ENCODE measurements around the gene NOLC1. TPM values are rescaled to one million over a fixed set of nuclear protein-coding genes. Genes with fewer than 3 reads are reported as not detected.

The NOLC1 gene
- 100 to 1,000 TPM; 101 to 147 TPM for total RNA-seq

- Mint-ChIP-seq H3K9me3 (no peaks in the 10 kb centered on the region), H3K36me3 (peaks cover 42 to 66% of the 10 kb centered on the region in 2 donors), H3K27ac (peak within 1 kb of the TSS; percentile 97 to 99)
- DNase-seq (ENCODE audit: low spot score in 2 of 2) (peak; percentile 99 to 100), ATAC-seq (peak; percentile 94 to 95)
These were observed at the start of gene NOLC1 for GRCh38 chr10:102151774-102152544. TSS of gene NOLC1 (plus strand) at chr10:102152389. CDS start at chr10:102152411, 22 bp downstream.

- ATAC-seq: no peak
- no peaks in the 10 kb centered on the region for H3K9me3 Mint-ChIP-seq
- DNase-seq (ENCODE audit: low spot score in 2 of 2): no peak
- no peaks in the 10 kb centered on the region for H3K36me3 Mint-ChIP-seq
- H3K27ac Mint-ChIP-seq: peak overlapping the region in 1 of 2 donors; percentile 86
These were observed 49.8 kb upstream of the NOLC1 start for GRCh38 chr10:102102421-102102820.

- ATAC-seq: no peak
- DNase-seq (ENCODE audit: low spot score in 2 of 2): no peak
- Mint-ChIP-seq H3K36me3 (peaks cover 0 to 5% of the 10 kb centered on the region in 2 donors), H3K9me3 (no peaks in the 10 kb centered on the region), H3K27ac (peak overlapping the region; percentile 14 to 26)
These were observed 45.2 kb upstream of the NOLC1 start for GRCh38 chr10:102106998-102107397.

DNA sequence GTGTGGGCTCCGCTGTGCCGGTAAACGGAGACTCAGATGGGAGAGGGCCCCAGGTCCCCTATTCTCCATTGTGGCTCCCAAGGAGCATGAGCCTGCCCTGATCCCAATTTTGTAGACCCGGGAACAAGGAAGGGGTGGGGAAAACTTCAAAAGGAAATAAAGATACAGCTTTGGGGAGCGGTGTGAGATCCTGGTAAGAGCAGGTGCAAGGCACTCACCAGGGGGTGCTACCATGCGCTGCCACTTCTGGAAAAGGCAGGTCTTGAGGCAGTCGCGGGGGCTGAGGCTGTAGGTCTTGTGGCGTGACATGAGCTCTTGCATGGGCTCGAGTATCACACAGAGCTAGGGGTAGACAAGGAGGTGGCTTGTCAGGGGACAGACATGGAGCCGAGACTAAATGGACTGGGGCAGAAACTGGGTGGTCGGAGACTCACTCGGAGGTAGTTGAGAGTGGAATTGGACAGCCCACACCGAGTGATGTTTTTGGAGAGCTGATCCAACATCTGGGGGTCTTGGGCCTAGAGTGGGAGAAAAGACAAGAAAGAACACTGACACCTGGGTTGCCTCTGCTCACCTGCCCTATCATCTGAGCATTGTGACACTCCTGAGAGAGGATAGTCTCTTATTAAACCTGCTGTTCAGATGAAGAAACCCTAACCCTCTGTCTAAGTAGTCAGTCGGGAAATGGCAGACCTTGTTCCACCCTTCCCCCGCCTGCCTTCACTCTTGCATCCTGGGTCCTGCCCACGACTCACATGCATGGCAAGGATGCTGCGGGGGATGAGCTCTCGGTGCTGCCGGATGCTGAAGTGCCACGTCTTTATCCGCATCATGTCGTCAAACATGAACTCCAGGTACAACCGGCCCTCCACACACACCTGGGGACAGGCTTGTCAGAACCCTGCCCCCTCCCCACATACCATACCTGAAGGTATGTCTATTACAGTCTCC, 42.7 kb upstream of the NOLC1 start:
- no peak for DNase-seq (ENCODE audit: low spot score in 2 of 2)
- peaks cover 11 to 14% of the 10 kb centered on the region in 2 donors for H3K36me3 Mint-ChIP-seq
- H3K27ac Mint-ChIP-seq: peak overlapping the region in 1 of 2 donors; percentile 78
- H3K9me3 Mint-ChIP-seq: no peaks in the 10 kb centered on the region
- ATAC-seq: no peak

GRCh38 chr10:102111276-102111675, 40.9 kb upstream of the NOLC1 start:
- H3K9me3 Mint-ChIP-seq: no peaks in the 10 kb centered on the region
- DNase-seq (ENCODE audit: low spot score in 2 of 2) (no peak), ATAC-seq (no peak)
- no peak overlapping the region for H3K27ac Mint-ChIP-seq
- H3K36me3 Mint-ChIP-seq: peaks cover 11 to 14% of the 10 kb centered on the region in 2 donors

DNA sequence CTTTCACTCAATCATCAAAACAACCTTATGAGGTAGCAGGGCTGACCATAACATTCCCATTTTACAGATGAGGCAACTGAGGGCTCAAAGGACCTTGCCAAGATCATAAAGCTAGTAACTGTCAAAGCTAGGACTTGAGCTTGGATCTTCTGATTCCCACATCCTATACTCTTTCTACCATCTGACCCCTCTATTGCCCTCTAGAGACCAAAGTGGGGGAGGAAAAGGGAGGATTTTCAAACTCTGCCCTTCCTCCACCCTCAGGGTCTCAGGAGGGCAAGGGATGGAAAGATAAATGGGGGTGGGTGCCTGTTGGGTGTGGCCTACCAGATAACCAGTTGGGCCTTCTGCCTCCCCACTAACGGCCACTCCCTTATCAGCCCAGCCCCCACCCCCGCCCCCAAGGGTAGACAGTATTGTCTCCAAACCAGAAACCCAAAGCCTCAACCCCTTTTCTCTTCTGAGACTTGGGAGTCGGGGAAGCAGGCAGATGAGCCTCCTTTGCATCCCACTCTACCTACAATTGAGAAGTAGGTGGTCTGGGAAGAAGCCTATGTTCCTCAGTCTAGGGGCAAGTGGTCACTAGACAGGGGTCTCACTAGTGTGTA, 39.9 kb upstream of the NOLC1 start:
- ATAC-seq (no peak), DNase-seq (ENCODE audit: low spot score in 2 of 2) (no peak)
- Mint-ChIP-seq H3K36me3 (peaks cover 11 to 14% of the 10 kb centered on the region in 2 donors), H3K27ac (no peak overlapping the region), H3K9me3 (no peaks in the 10 kb centered on the region)

DNA sequence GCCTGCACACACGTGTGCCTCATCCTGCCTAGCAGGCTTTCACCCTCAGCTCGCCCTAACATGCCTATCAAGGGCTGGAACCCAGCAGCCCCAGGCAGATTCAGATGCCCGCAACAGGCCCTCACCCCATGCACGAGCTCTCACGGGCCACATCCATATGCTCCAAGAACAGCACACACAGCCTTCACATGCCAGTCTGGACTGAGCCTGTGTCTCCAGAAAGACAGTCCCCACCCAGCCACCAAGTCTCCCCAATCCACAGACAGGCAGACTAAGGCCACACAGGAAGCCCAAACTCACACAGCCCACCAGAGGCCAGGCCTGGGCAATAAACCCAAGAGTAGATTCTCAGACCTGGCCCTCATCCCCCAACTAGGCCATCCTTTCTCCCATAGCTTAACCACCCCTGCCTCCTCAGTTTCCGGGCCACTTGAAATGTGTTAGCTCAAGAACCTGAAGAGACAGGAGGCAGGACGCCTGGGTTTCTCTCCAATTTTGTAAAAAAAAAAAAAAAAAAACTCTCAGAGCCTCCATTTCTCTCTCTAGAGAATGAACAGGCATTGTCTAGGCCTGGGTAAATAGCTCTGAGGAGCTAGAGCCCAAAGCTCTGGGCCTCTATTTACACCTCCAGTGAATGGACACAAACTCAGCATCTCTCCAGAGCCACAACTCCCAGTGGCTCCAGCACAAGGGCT, 38.8 kb upstream of the NOLC1 start:
- H3K36me3 Mint-ChIP-seq: peaks cover 11 to 14% of the 10 kb centered on the region in 2 donors
- H3K27ac Mint-ChIP-seq: peak overlapping the region; percentile 72 to 91
- H3K9me3 Mint-ChIP-seq: no peaks in the 10 kb centered on the region
- DNase-seq (ENCODE audit: low spot score in 2 of 2) (no peak), ATAC-seq (no peak)

DNA sequence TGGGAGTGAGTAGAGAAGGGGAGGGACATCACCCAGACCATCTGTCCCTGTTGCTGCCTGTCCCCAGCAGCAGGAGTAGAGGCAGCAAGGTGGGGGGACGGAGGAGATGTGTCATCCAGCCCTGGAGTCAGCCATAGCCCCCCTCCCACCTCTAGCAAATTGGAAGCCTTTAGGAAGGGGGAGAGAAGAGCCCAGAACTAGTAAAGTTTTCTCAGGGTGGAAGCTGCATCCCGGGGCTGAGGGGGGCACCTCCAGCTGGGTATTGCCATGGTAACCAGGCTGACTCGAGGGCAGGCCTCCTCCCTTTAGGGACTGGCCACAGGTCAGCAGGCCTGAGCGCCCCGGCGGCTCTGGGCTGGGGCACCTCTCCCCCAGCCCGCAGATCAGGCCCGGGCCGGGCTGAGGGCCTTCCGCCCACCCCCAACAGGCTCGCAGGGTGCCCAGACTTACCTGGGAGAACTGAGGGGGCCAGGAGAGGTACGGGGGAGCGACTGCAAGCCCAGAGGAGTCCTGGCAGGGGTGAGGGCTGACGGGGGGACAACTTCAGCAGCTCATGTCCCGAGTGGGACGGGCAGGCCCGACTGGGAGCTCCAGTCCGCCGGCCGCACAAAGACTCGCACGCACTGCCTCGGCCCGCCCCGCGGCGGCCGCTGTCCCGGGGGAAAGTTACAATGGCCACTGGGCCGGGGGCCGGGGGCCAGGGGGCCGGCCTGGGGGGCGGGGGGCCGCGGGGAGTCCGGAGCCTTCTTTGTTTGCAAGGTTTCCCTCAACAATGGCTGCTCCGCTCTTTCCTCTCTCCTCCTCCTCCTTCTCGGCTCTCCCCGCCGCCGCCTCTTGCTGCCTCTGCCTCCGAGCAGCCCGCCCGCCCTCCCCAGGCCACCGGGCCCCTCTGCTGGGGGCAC, 38.0 kb upstream of the NOLC1 start:
- H3K27ac Mint-ChIP-seq: peak overlapping the region; percentile 90 to 91
- ATAC-seq (peak; percentile 1 to 3), DNase-seq (ENCODE audit: low spot score in 2 of 2) (peak in 1 of 2 donors; percentile 67)
- H3K36me3 Mint-ChIP-seq: peaks cover 9 to 14% of the 10 kb centered on the region in 2 donors
- H3K9me3 Mint-ChIP-seq: no peaks in the 10 kb centered on the region

DNA sequence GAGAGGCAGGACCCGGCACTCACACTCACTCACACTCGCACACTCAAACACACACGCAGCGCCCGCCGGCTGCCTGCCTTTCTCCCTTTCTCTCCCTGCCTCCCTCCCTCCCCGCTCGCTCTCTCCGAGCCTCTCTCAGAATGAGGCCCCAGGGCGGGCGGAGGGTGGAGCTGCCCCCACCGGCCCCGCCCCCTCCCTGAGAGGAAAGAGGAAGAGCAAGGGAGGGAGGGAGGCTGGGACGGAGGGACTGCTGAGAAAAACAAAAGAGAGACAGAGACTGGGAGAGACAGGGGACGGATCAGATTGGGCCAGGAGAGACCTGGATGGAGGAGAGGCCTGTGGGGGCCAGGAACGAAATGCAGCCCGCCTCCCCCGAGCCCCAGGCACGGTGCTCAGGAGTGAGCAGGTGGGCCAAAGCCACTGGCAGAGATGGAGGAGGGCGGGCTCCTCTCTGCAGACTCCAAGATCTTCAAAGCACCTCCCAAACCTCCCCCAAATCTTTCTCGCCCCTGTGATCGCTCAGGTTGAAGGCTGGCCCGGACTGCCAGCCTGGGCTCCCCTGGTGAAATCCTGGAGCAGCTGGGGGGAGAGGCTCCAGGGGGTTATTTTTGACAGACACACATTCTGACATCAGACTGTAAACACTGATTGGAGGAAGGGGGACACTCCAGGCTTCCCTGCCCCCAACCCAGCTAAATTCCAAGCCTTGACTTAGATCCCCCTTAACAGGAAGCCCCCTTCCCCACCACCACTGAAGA, 37.1 kb upstream of the NOLC1 start:
- Mint-ChIP-seq H3K36me3 (peaks cover 11 to 14% of the 10 kb centered on the region in 2 donors), H3K27ac (peak overlapping the region; percentile 90 to 91), H3K9me3 (no peaks in the 10 kb centered on the region)
- peak; percentile 79 to 83 for DNase-seq (ENCODE audit: low spot score in 2 of 2)
- ATAC-seq: peak; percentile 74

- peak overlapping the region; percentile 90 to 91 for H3K27ac Mint-ChIP-seq
- no peak for DNase-seq (ENCODE audit: low spot score in 2 of 2)
- ATAC-seq: no peak
- peaks cover 11 to 14% of the 10 kb centered on the region in 2 donors for H3K36me3 Mint-ChIP-seq
- H3K9me3 Mint-ChIP-seq: no peaks in the 10 kb centered on the region
These were observed 36.4 kb upstream of the NOLC1 start for GRCh38 chr10:102115775-102116174.

- H3K36me3 Mint-ChIP-seq: peaks cover 11 to 14% of the 10 kb centered on the region in 2 donors
- DNase-seq (ENCODE audit: low spot score in 2 of 2): no peak
- H3K27ac Mint-ChIP-seq: peak overlapping the region; percentile 17 to 91
- ATAC-seq: no peak
- no peaks in the 10 kb centered on the region for H3K9me3 Mint-ChIP-seq
These were observed 35.5 kb upstream of the NOLC1 start for GRCh38 chr10:102116656-102117055.

DNA sequence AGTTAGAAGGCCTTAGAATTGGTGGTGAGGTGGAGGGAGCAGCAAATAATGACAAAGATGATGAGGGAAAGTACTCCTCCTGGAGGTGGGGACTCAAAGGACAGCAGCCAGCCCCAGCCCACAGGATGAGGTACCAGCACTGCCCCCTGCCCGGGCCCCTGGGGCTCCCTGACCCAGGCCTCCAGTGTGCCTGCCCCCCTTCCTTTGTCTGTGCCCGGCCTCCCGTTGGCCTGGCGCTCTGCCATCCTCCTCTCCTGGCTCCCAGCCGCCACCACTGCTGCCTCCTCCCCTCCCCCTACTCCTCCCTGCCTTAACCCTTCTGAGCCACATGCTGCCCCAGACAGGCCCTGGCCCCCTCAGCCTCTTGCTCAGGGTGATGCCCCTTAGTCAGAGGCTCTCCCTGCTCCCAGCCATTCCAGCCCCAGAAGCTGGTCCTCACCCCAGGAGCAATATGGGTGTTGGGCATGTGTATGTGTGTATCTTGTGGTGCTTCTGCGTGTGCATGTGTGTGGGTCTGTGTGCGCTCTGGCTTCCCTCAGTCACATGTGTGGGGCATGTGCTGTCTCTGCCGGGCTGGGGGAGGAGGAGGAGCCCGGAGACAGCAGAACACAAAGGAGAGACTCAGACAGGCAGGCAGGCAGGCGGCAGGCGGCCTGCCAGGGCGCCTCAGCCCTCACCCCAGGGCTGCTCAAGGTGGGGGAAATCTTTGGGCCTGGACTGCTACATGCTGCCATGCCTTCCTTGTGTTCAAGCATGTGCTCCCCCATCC, 34.6 kb upstream of the NOLC1 start:
- Mint-ChIP-seq H3K9me3 (no peaks in the 10 kb centered on the region), H3K36me3 (peaks cover 11 to 14% of the 10 kb centered on the region in 2 donors), H3K27ac (peak overlapping the region; percentile 86 to 91)
- ATAC-seq (peak; percentile 33 to 49), DNase-seq (ENCODE audit: low spot score in 2 of 2) (peak; percentile 57 to 70)

- no peak for ATAC-seq
- peak overlapping the region; percentile 86 to 91 for H3K27ac Mint-ChIP-seq
These were observed 33.3 kb upstream of the NOLC1 start for GRCh38 chr10:102118867-102119266.

More at GRCh38 chr10:102118867-102119266, 33.3 kb upstream of the NOLC1 start:
- peaks cover 2 to 5% of the 10 kb centered on the region in 2 donors for H3K36me3 Mint-ChIP-seq
- no peaks in the 10 kb centered on the region for H3K9me3 Mint-ChIP-seq
- no peak for DNase-seq (ENCODE audit: low spot score in 2 of 2)
